Thyroid gland (tissue), 4 donors: Measurements from ENCODE around the gene TBC1D8. TPM values are rescaled to one million over a fixed set of nuclear protein-coding genes. Genes with fewer than 3 reads are reported as not detected.

ENCODE experiments used
- DNase-seq, 2 donors: peaks; one replicate each; pipeline ENCODE4 v3.0.0-alpha.2; 2019
- H3K27ac ChIP-seq, 3 donors: fragments of 200-600 bp; sonication (generic); 1 replicate in 2 of 3; 2 replicates in 1 of 3; pipeline ENCODE4 v1.5.1; 2016 to 2019; ENCODE audit warnings: mild to moderate bottlenecking in 1 of 3, moderate library complexity in 1 of 3
- H3K27me3 ChIP-seq: fragments of 200-600 bp; sonication (generic); one replicate; pipeline ENCODE4 v1.5.1; 2019
- H3K36me3 ChIP-seq, 2 donors: fragments of 200-600 bp; sonication (generic); one replicate each; pipeline ENCODE4 v1.5.1; 2016 to 2019
- H3K4me1 ChIP-seq, 2 donors: fragments of 200-600 bp; sonication (generic); one replicate each; pipeline ENCODE4 v1.5.1; 2017 to 2019
- H3K4me3 ChIP-seq, 3 donors: fragments of 200-600 bp; sonication (generic); replicated peaks in 1 of 3; 1 replicate in 2 of 3; 2 replicates in 1 of 3; pipeline ENCODE4 v1.5.1; 2016; ENCODE audit warnings: mild to moderate bottlenecking in 1 of 3
- H3K9me3 ChIP-seq: fragments of 200-600 bp; sonication (generic); one replicate; pipeline ENCODE4 v1.5.1; 2017
- CTCF ChIP-seq, 6 experiments: fragments of 200-600 bp in 3 of 6; fragments of 450-650 bp in 3 of 6; sonication (generic) in 3 of 6; IDR thresholded peaks; one replicate each; pipeline ENCODE4 v1.5.1; 2016 to 2019; ENCODE audit warnings: antibody characterized with exemption in 6 of 6, mild to moderate bottlenecking in 2 of 6, inconsistent platforms in 1 of 6, moderate library complexity in 1 of 6
- POLR2A ChIP-seq, 2 donors: fragments of 450-650 bp; IDR thresholded peaks; one replicate each; pipeline ENCODE4 v1.6.1; 2017; ENCODE audit warnings: antibody characterized with exemption in 2 of 2, mild to moderate bottlenecking in 2 of 2, moderate library complexity in 1 of 2
- WGBS, 2 donors: methylation state at CpG; one replicate each; pipeline ENCODE4 v1.1.5; 2017; 5-methylcytosine and 5-hydroxymethylcytosine counted together
- intact Hi-C: fragments of 100-400 bp; cut with DNase I; formaldehyde crosslinking; loops from one replicate; pipeline ENCODE4 v1.15.1; 2023
- total RNA-seq, 4 donors: library from RNA; depleted of rRNA; stranded (reverse); fragments of >200 nt; gene quantifications; one replicate each; pipeline ENCODE4 v1.2.3, GENCODE V29; 2016

TBC1D8 gene
- total RNA-seq, 4 donors from 2014 or later = 16.4 to 36.8 (median 27.1) TPM

DNA sequence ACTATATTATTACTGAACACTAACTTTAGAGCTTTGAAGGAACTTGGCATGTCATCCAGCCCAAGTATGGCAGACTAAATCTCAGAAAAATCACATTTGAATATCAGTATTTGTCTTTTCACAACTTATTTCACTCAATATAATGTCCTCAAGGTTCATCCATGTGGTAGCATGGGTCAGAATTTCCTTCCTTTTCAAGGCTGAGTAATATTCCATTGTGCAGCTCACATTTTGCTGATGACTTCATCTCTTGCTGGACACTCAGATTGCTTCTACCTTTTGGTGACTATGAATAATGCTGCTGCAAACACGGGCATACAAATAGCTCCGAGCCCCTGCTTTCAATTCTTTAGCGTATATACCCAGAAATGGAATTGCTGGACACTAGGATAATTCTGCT lies 102.4 kb downstream of the TBC1D8 start:
- 96 to 97% methylated on average over 3 of the region's 3 CpGs for WGBS, 2 donors
- DNase-seq = no peak
- Histone ChIP-seq H3K4me1 (peaks cover 0 to 12% of the 10 kb centered on the region in 2 donors), H3K9me3 (no peaks in the 10 kb centered on the region), H3K27ac (no peak overlapping the region), H3K36me3 (peaks cover 0 to 6% of the 10 kb centered on the region in 2 donors), H3K4me3 (no peak overlapping the region), H3K27me3 (no peaks in the 10 kb centered on the region)
- intact Hi-C loops = no loop called here
- TF ChIP-seq POLR2A (IDR thresholded peaks at IDR 0.05) = no peak
- no peak for TF ChIP-seq CTCF (IDR thresholded peaks at IDR 0.05)

- Histone ChIP-seq H3K4me3 (no peak overlapping the region), H3K36me3 (peaks cover 0 to 6% of the 10 kb centered on the region in 2 donors), H3K4me1 (peaks cover 0 to 12% of the 10 kb centered on the region in 2 donors), H3K9me3 (no peaks in the 10 kb centered on the region), H3K27me3 (no peaks in the 10 kb centered on the region), H3K27ac (no peak overlapping the region)
- no peak for DNase-seq
- TF ChIP-seq CTCF (IDR thresholded peaks at IDR 0.05) (no peak), POLR2A (IDR thresholded peaks at IDR 0.05) (no peak)
- WGBS, 2 donors = 69 to 96% methylated on average over 6 of the region's 6 CpGs
- intact Hi-C loops = no loop called here
Measured at GRCh38 chr2:101047774-101048173, 103.4 kb downstream of the TBC1D8 start.

- no peaks in the 10 kb centered on the region for H3K9me3 ChIP-seq
- intact Hi-C loops = no loop called here
- 78 to 90% methylated on average over 10 to 11 of the region's 12 CpGs for WGBS, 2 donors
- H3K27me3 ChIP-seq = no peaks in the 10 kb centered on the region
- TF ChIP-seq POLR2A (IDR thresholded peaks at IDR 0.05) (no peak), CTCF (IDR thresholded peaks at IDR 0.05) (no peak)
- DNase-seq = peak; percentile 47 to 65
- no peak overlapping the region for H3K27ac ChIP-seq
- no peak overlapping the region for H3K4me3 ChIP-seq
- H3K36me3 ChIP-seq = peaks cover 0 to 6% of the 10 kb centered on the region in 2 donors
- peaks cover 0 to 12% of the 10 kb centered on the region in 2 donors for H3K4me1 ChIP-seq
Measured at GRCh38 chr2:101047075-101047766, 104.0 kb downstream of the TBC1D8 start.

GRCh38 chr2:101045330-101045729 lies 105.9 kb downstream of the TBC1D8 start:
- Histone ChIP-seq H3K9me3 (no peaks in the 10 kb centered on the region), H3K27ac (no peak overlapping the region), H3K36me3 (peaks cover 0 to 5% of the 10 kb centered on the region in 2 donors), H3K27me3 (no peaks in the 10 kb centered on the region), H3K4me3 (no peak overlapping the region), H3K4me1 (peaks cover 0 to 12% of the 10 kb centered on the region in 2 donors)
- 94 to 96% methylated on average over 7 to 10 of the region's 10 CpGs for WGBS, 2 donors
- no peak for DNase-seq
- intact Hi-C loops = no loop called here
- TF ChIP-seq POLR2A (IDR thresholded peaks at IDR 0.05) = no peak
- no peak for TF ChIP-seq CTCF (IDR thresholded peaks at IDR 0.05)

DNA sequence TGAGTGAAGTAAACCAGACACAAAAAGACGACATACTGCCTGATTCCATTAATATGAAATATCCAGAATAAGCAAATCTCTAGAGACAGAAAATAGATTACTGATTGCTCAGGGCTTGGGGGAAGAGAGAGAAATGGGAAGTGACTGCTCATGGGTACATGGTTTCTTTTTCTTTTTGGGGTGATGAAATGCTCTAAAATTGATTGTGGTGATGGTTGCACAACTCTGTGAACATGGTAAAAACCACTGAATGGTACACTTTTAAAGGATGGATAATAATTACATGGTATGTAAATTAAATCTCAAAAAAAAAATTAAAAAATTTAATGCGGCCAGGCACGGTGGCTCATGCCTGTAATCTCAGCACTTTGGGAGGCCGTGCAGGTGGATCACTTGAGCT lies 109.8 kb downstream of the TBC1D8 start:
- no peak overlapping the region for H3K27ac ChIP-seq
- DNase-seq = no peak
- peaks cover 0 to 10% of the 10 kb centered on the region in 2 donors for H3K36me3 ChIP-seq
- intact Hi-C loops = no loop called here
- TF ChIP-seq CTCF (IDR thresholded peaks at IDR 0.05) = no peak
- TF ChIP-seq POLR2A (IDR thresholded peaks at IDR 0.05) = no peak
- H3K9me3 ChIP-seq = no peaks in the 10 kb centered on the region
- no peak overlapping the region for H3K4me3 ChIP-seq
- no peaks in the 10 kb centered on the region for H3K4me1 ChIP-seq
- H3K27me3 ChIP-seq = no peaks in the 10 kb centered on the region
- WGBS, 2 donors = 89 to 91% methylated on average over 4 of the region's 4 CpGs
